K562 (cell line): Measurements from ENCODE around the gene PLEKHH3. TPM values are rescaled to one million over a fixed set of nuclear protein-coding genes. Genes with fewer than 3 reads are reported as not detected.

Experiments
- ARID3A ChIP-seq: IDR thresholded peaks from 2 replicates; pipeline ENCODE4 v1.6.1; 2012; ENCODE audit warnings: low read depth, low read length, improper control_type of control experiment, borderline replicate concordance
- ELF1 ChIP-seq: fragments of 200-800 bp; sonication (Bioruptor generic); IDR thresholded peaks from 2 replicates; pipeline ENCODE4 v1.6.1; 2016; ENCODE audit warnings: missing genetic modification characterization, missing compliant biosample characterization
- ETS2 ChIP-seq: IDR thresholded peaks from 2 replicates; pipeline ENCODE4 v1.6.1; 2016; ENCODE audit warnings: borderline replicate concordance, missing genetic modification characterization, mild to moderate bottlenecking, moderate library complexity, missing compliant biosample characterization; ENCODE audit not compliant: poor library complexity, severe bottlenecking
- FOXM1 ChIP-seq, 2 experiments: fragments of 450-650 bp in 1 of 2; sonication (generic) in 1 of 2; formaldehyde crosslinking in 1 of 2; IDR thresholded peaks; 2 replicates each; pipeline versions ENCODE4 v1.6.1 to v1.9.0; 2017 to 2022; ENCODE audit warnings: low read depth in 2 of 2, mild to moderate bottlenecking in 2 of 2, missing genetic modification reagents in 1 of 2, moderate library complexity in 1 of 2
- NR1H2 ChIP-seq: sonication (generic); formaldehyde crosslinking; IDR thresholded peaks from 2 replicates; pipeline ENCODE4 v1.4.0; 2020; ENCODE audit warnings: mild to moderate bottlenecking, missing genetic modification reagents
- NR2F6 ChIP-seq: fragments of 450-650 bp; formaldehyde crosslinking; IDR thresholded peaks from 2 replicates; pipeline ENCODE4 v1.4.0; 2020; ENCODE audit warnings: mild to moderate bottlenecking
- POLR2G ChIP-seq: fragments of 200-400 bp; formaldehyde crosslinking; IDR thresholded peaks from 2 replicates; pipeline ENCODE4 v1.6.1; 2017; ENCODE audit warnings: low read depth, mild to moderate bottlenecking, antibody characterized with exemption, low read length, moderate library complexity
- REST ChIP-seq, 2 experiments: fragments of 450-650 bp; formaldehyde crosslinking in 1 of 2; IDR thresholded peaks; 2 replicates each; pipeline versions ENCODE4 v1.4.0 to v1.6.1; 2014 to 2020; ENCODE audit warnings: mild to moderate bottlenecking in 2 of 2, borderline replicate concordance in 1 of 2, low read depth in 1 of 2
- TAF7 ChIP-seq: fragments of 450-650 bp; IDR thresholded peaks from 2 replicates; pipeline ENCODE4 v1.6.1; 2016; ENCODE audit warnings: missing genetic modification characterization, missing compliant biosample characterization
- ZNF518B ChIP-seq: fragments of 250-450 bp; sonication (Bioruptor Pico); IDR thresholded peaks from 2 replicates; pipeline ENCODE4 v1.5.0; 2021; ENCODE audit warnings: mild to moderate bottlenecking, moderate library complexity
- polyA plus RNA-seq, 8 experiments: library from polyadenylated mRNA; depleted of rRNA in 4 of 8; stranded (reverse) in 5 of 8; unstranded in 3 of 8; fragments of >200 nt; fragmentation: Nextera tagmentation in 2 of 8; fragmentation: Illumina TruSeq in 1 of 8; extraction: Ambion mirVana in 2 of 8; extraction: Trizol in 1 of 8; gene quantifications; 2 replicates each; pipeline versions ENCODE4 v1.2.1 to v1.2.3, GENCODE V29; 2011 to 2014; ENCODE audit warnings: inconsistent platforms in 1 of 8, missing spikeins in 1 of 8
- total RNA-seq, 7 experiments: library from RNA; depleted of rRNA in 6 of 7; stranded (reverse); fragments of >200 nt in 6 of 7; fragmentation: Illumina TruSeq in 2 of 7; extraction: Trizol in 2 of 7; gene quantifications; 2 replicates each; pipeline versions ENCODE4 v1.2.1 to v1.2.3, GENCODE V29; 2011 to 2021; ENCODE audit warnings: low replicate concordance in 1 of 7

PLEKHH3 gene
- total and polyA plus RNA-seq, 9 of the 15 experiments (the other 6 are each of a cell fraction or from before 2014, with no cell fraction given) = 0.58 to 34.5 (median 5.0) TPM

- TF ChIP-seq ZNF518B (CRISPR knock-in tag) (no peak), NR1H2 (CRISPR knock-in tag) (no peak), NR2F6 (CRISPR knock-in tag) (no peak), ETS2 (tag) (no peak), FOXM1 (IDR thresholded peaks at IDR 0.05; ENCODE audit: low read depth) (no peak; the same call in 1 of the 2 replicates), FOXM1 (CRISPR knock-in tag; IDR thresholded peaks at IDR 0.05; ENCODE audit: low read depth) (no peak; the same call in 1 of the 2 replicates), ELF1 (tag) (no peak), REST (IDR thresholded peaks at IDR 0.05; ENCODE audit: borderline replicate concordance) (0 out of 2 replicates have a peak, but pooled peaks have one; percentile 2), REST (CRISPR knock-in tag; IDR thresholded peaks at IDR 0.05; ENCODE audit: low read depth) (no peak), POLR2G (peak; percentile 87), TAF7 (tag) (no peak), ARID3A (no peak)
Observed at GRCh38 chr17:42677921-42678781, 1.4 kb upstream of the PLEKHH3 start (continued).
